ENCODE results near the gene SPRED2.

Gene SPRED2

GRCh38 chr2:65277118-65277517 lies 155.3 kb downstream of the SPRED2 start:
- no peak for DNase-seq (ENCODE audit: low read depth)

GRCh38 chr2:65276609-65277008 lies 155.8 kb downstream of the SPRED2 start:
- DNase-seq (ENCODE audit: low read depth) = no peak

- no peak for DNase-seq (ENCODE audit: low read depth)
Observed at GRCh38 chr2:65275141-65275915, 157.1 kb downstream of the SPRED2 start.

GRCh38 chr2:65273344-65273743 lies 159.1 kb downstream of the SPRED2 start:
- no peak for DNase-seq (ENCODE audit: low read depth)

- DNase-seq (ENCODE audit: low read depth) = no peak
Observed at GRCh38 chr2:65268957-65269356, 163.4 kb downstream of the SPRED2 start.

GRCh38 chr2:65267008-65267407 lies 165.4 kb downstream of the SPRED2 start:
- no peak for DNase-seq (ENCODE audit: low read depth)

- DNase-seq (ENCODE audit: low read depth) = no peak
Observed at GRCh38 chr2:65265671-65266045, 166.7 kb downstream of the SPRED2 start.

GRCh38 chr2:65264821-65265670 lies 167.4 kb downstream of the SPRED2 start:
- DNase-seq (ENCODE audit: low read depth) = no peak

- DNase-seq (ENCODE audit: low read depth) = no peak
Observed at GRCh38 chr2:65263986-65264385, 168.4 kb downstream of the SPRED2 start.

GRCh38 chr2:65263262-65263661 lies 169.1 kb downstream of the SPRED2 start:
- no peak for DNase-seq (ENCODE audit: low read depth)

GRCh38 chr2:65261676-65262075 lies 170.7 kb downstream of the SPRED2 start:
- DNase-seq (ENCODE audit: low read depth) = no peak
